Measurements from ENCODE around the gene GNAQ. TPM values are rescaled to one million over a fixed set of nuclear protein-coding genes. Genes with fewer than 3 reads are reported as not detected.

The GNAQ gene
- total and polyA plus RNA-seq, 2 experiments from 2014 or later: 25.7 to 47.9 TPM

DNA sequence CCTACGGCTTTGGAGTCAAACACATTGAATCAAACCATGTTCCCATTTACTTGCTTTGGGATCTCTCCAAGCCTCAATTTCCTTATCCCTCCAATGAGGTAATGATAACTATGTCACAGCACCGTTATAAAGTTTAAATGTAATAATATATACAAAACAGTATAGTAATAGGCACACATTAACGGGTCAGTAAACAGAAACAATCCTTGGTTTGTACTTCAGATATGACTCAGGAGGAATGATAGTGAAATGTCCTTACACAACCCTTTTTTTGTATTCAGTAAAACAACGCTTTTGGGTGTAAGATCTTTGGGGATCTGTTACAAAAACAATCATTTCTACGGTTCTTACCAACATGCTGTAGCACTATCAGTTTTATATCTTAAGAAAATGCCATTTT is 205.0 kb downstream of the GNAQ start:
- Histone ChIP-seq H3K79me2 (peaks cover 53% of the 10 kb centered on the region), H3K4me1 (ENCODE audit: insufficient read depth) (peaks cover 10% of the 10 kb centered on the region), H3K4me3 (no peak overlapping the region), H3K27me3 (no peaks in the 10 kb centered on the region), H4K20me1 (ENCODE audit: insufficient read depth, poor library complexity, severe bottlenecking) (no peaks in the 10 kb centered on the region), H2AFZ (no peak overlapping the region), H3K9me3 (ENCODE audit: low read depth) (no peaks in the 10 kb centered on the region), H3K27ac (no peak overlapping the region), H3K4me2 (no peak overlapping the region), H3K9me2 (replicated peaks; ENCODE audit: insufficient read depth) (no peaks in the 10 kb centered on the region), H3K36me3 (replicated peaks; ENCODE audit: insufficient read depth, low read depth) (no peaks in the 10 kb centered on the region)
- TF ChIP-seq, protein P1, sequence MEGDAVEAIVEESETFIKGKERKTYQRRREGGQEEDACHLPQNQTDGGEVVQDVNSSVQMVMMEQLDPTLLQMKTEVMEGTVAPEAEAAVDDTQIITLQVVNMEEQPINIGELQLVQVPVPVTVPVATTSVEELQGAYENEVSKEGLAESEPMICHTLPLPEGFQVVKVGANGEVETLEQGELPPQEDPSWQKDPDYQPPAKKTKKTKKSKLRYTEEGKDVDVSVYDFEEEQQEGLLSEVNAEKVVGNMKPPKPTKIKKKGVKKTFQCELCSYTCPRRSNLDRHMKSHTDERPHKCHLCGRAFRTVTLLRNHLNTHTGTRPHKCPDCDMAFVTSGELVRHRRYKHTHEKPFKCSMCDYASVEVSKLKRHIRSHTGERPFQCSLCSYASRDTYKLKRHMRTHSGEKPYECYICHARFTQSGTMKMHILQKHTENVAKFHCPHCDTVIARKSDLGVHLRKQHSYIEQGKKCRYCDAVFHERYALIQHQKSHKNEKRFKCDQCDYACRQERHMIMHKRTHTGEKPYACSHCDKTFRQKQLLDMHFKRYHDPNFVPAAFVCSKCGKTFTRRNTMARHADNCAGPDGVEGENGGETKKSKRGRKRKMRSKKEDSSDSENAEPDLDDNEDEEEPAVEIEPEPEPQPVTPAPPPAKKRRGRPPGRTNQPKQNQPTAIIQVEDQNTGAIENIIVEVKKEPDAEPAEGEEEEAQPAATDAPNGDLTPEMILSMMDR (IDR thresholded peaks at IDR 0.05; ENCODE audit: poor library complexity): no peak
- TF ChIP-seq EZH2 (IDR thresholded peaks at IDR 0.05; ENCODE audit: borderline replicate concordance) (no peak), EZH2phosphoT487 (IDR thresholded peaks at IDR 0.05; ENCODE audit: low read depth, severe bottlenecking, unreplicated experiment) (no peak)
- WGBS (ENCODE audit: low lambda C conversion rate, missing lambda C conversion rate): 81% methylated on average over 5 of the region's 5 CpGs
- no peak for DNase-seq (ENCODE audit: low spot score)

DNA sequence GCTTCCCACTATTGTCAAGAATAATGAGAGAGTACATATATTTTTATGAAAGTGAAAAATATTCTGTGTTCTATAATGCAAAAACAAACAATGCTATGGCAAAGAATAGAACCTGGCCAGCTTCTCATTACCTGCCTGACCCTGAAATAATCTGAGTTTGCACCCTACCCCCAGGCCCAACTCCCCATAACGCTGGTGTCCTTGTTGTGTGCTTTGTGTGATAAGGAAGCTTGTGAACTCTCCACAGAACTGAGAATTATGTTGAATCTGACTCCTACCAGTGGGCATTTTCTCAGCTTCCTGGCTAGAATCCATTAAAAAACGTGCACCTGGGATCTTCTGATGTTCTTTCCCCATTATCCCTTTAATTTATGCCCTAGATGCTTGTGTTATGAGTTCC is 205.5 kb downstream of the GNAQ start:
- WGBS (ENCODE audit: low lambda C conversion rate, missing lambda C conversion rate): 74% methylated on average over 2 of the region's 2 CpGs
- no peaks in the 10 kb centered on the region for H4K20me1 ChIP-seq (ENCODE audit: insufficient read depth, poor library complexity, severe bottlenecking)
- peaks cover 10% of the 10 kb centered on the region for H3K4me1 ChIP-seq (ENCODE audit: insufficient read depth)

DNA sequence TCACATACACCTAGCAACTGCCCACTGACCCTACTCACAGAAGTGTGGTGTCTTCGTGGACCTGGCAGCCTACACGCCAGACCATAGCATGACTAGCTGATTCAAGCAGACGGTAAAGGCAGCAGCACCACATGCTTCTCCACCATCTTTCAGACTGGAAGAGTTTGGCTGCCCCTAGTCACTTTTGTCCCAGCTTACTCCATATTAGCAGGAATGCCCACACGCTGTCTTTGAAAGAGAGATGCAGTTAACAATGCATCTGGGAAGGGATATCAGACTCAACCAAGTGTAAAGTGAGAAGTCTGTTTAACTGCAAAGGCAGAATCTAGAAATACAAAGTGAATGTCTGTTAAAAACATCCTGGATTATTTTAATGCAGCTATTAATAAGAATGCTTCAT is 206.2 kb downstream of the GNAQ start:
- Histone ChIP-seq H3K4me1 (ENCODE audit: insufficient read depth) (peaks cover 10% of the 10 kb centered on the region), H3K4me2 (no peak overlapping the region), H3K27ac (no peak overlapping the region), H3K36me3 (replicated peaks; ENCODE audit: insufficient read depth, low read depth) (no peaks in the 10 kb centered on the region), H3K79me2 (peaks cover 50% of the 10 kb centered on the region), H3K4me3 (no peak overlapping the region), H4K20me1 (ENCODE audit: insufficient read depth, poor library complexity, severe bottlenecking) (no peaks in the 10 kb centered on the region), H3K9me2 (replicated peaks; ENCODE audit: insufficient read depth) (no peaks in the 10 kb centered on the region), H3K9me3 (ENCODE audit: low read depth) (no peaks in the 10 kb centered on the region), H3K27me3 (no peaks in the 10 kb centered on the region), H2AFZ (no peak overlapping the region)
- no peak for DNase-seq (ENCODE audit: low spot score)
- no peak for TF ChIP-seq EZH2phosphoT487 (IDR thresholded peaks at IDR 0.05; ENCODE audit: low read depth, severe bottlenecking, unreplicated experiment)
- no peak for TF ChIP-seq EZH2 (IDR thresholded peaks at IDR 0.05; ENCODE audit: borderline replicate concordance)
- TF ChIP-seq, protein P1 (IDR thresholded peaks at IDR 0.05; ENCODE audit: poor library complexity): no peak
- WGBS (ENCODE audit: low lambda C conversion rate, missing lambda C conversion rate): 98% methylated on average over 4 of the region's 4 CpGs

More for the DNA sequence above, 205.5 kb downstream of the GNAQ start:
- no peak overlapping the region for H3K27ac ChIP-seq
- H3K27me3 ChIP-seq: no peaks in the 10 kb centered on the region
- no peak overlapping the region for H3K4me2 ChIP-seq
- no peaks in the 10 kb centered on the region for H3K9me3 ChIP-seq (ENCODE audit: low read depth)
- no peak overlapping the region for H3K4me3 ChIP-seq
- DNase-seq (ENCODE audit: low spot score): no peak
- H2AFZ ChIP-seq: no peak overlapping the region
- no peaks in the 10 kb centered on the region for H3K36me3 ChIP-seq (replicated peaks; ENCODE audit: insufficient read depth, low read depth)
- H3K9me2 ChIP-seq (replicated peaks; ENCODE audit: insufficient read depth): no peaks in the 10 kb centered on the region
- H3K79me2 ChIP-seq: peaks cover 54% of the 10 kb centered on the region
- TF ChIP-seq EZH2phosphoT487 (IDR thresholded peaks at IDR 0.05; ENCODE audit: low read depth, severe bottlenecking, unreplicated experiment): no peak
- TF ChIP-seq, protein P1 (IDR thresholded peaks at IDR 0.05; ENCODE audit: poor library complexity): no peak
- no peak for TF ChIP-seq EZH2 (IDR thresholded peaks at IDR 0.05; ENCODE audit: borderline replicate concordance)
